ENCODE results near the gene FASN.

FASN gene

DNA sequence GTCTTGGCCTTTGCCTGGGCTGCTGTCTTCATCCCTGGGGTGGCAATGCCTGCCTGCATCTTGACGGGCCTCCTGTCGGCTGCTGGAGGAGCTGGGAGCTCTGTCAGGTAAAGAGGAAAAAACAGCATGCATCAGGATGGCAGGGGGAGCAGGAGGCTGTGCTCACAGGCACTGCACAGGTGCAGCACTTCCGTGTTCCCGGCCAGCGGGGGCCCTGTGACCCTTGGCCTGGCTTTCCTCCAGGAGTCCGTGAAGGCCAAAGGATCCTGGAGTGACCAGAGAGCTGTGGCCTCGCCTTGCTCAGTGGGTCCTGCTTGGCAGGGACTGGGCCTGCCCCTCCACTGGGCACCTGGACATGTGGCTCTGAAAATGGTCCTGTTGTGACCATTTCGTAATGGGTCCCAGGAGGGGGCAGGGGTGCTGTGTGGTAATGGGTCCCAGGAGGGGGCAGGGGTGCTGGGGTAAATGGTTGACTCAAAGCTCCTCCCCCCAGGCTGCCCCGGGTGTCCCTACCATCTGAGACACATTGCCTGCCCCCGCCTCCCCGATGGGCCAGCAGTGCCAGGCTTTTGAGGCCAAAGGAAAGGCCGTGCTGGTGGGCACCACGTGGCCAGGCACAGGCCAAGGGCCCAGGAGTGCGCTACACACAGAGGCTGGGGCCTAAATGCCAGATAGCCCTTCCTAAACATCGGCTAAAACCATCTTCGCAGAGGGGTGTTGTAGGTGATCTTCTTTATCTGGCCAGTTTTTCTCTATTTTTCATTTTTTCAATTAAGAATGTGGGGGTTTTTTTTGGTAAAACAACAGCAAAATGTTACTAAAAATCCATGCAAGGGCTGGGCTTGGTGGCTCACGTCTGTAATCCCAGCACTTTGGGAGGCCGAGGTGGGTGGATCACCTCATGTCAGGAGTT lies 4.0 kb upstream of the FASN start:
- TF ChIP-seq, protein P1, sequence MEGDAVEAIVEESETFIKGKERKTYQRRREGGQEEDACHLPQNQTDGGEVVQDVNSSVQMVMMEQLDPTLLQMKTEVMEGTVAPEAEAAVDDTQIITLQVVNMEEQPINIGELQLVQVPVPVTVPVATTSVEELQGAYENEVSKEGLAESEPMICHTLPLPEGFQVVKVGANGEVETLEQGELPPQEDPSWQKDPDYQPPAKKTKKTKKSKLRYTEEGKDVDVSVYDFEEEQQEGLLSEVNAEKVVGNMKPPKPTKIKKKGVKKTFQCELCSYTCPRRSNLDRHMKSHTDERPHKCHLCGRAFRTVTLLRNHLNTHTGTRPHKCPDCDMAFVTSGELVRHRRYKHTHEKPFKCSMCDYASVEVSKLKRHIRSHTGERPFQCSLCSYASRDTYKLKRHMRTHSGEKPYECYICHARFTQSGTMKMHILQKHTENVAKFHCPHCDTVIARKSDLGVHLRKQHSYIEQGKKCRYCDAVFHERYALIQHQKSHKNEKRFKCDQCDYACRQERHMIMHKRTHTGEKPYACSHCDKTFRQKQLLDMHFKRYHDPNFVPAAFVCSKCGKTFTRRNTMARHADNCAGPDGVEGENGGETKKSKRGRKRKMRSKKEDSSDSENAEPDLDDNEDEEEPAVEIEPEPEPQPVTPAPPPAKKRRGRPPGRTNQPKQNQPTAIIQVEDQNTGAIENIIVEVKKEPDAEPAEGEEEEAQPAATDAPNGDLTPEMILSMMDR (IDR thresholded peaks at IDR 0.05) = no peak

DNA sequence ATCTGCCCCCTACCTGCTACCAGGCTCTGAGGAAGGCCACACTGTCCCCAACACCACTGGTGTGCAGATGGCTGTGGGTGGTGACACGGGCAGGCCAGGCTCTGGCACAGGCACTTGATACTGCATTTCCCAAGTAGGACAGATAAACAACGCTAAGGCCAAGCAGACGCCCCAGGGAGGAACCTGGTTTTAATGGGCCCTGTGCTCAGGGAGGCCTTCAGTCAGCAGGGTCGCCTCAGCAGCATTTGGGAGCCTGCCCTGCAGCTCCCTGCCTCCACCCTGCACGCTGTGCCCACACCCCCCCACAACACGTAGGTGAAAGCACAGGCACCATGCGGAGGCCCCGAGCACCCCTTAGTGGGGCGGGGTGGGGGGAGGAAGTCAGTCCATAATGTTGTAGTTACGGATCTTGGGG lies 3.3 kb upstream of the FASN start:
- TF ChIP-seq, protein P1 (IDR thresholded peaks at IDR 0.05) = no peak

DNA sequence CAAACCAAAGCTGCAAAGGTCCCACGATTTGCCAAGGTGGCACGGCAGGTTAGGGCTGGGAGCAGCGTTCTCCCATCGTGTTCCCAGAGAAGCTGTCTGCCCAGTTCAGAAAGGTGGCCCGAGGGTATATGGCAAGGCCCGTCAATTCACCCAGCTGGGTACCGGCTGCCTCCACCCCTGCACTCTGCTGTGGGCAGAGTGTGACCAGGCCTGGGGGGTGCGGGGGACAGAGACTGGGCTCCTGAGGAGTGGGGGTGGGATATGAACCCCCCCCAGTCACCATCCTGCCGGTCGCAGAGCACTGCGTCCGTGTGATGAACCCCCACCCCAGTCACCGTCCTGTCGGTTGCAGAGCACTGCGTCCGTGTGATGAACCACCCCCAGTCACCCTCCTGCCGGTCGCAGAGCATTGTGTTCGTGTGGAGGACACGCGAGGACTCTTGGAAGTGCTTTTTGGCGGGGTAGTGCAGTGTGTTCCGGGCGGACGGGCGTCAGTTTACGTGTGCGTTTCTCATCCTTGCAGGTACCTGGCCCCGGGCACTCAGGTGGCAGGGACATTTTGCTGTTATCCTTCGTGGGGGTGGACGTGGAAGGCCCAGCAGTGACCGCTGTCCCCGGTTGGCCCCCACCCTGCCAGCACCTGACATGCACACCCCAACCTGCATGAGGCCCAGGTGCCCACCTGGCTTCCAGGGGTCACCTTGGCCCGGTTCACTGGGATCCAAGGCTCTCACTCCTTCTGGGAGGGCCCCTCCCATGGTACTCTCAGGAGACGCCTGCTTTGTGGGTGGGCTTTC lies 2.7 kb upstream of the FASN start:
- TF ChIP-seq, protein P1 (IDR thresholded peaks at IDR 0.05) = no peak

DNA sequence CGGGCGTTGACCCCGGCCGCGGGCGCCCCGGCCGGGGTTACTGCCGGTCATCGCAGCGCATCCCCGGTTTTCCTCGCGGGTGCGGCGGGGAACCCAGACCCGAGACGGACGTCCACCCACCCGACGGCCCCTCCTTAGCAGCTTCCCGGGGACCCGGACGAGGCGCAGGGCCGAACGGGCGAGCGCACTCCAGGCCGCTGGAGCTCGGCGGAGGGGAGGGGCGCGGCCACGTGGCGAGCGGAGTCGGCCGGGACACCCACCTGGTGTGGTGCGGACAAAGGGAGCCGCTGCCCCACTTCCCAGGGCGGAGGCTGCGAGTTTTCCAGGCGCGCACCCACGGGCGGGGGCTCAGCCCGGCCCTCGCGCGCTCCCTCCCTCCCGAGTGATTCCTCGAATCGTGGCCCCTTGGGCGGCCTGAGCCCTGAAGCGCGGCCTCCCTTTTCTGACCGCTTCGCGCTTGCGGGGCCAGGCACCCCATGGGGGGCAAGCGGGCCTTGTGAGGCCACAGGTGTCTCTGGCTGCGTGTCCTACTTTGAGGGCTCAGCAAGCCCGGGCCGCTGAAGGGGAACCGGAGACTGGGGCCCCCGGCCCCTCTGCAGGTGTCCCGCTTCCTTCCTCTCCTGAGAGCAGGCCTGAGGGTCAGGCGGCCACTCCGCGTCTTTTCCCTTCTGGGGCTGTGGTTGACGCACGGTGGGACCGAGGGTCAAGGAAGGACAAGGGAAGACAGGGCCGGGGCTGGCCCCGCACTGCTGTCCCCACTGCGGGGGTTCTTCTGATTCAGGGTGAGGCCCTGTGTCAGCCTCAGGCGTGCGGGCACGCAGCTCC lies 1.1 kb upstream of the FASN start:
- TF ChIP-seq, protein P1 (IDR thresholded peaks at IDR 0.05) = no peak

DNA sequence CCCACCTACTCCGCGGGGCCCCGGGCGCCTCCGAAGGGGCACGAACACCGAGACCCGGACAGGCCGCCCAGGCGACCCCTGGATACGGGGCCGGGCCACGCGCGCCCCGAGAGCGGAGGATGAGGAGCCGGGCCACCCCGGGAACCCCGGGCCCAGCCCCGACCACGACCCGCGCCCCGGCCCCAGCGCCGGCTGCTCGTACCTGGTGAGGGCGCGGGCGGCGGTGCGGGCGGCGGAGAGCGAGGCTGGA lies 192 bp downstream of the FASN start:
- TF ChIP-seq, protein P1 (IDR thresholded peaks at IDR 0.05) = no peak

DNA sequence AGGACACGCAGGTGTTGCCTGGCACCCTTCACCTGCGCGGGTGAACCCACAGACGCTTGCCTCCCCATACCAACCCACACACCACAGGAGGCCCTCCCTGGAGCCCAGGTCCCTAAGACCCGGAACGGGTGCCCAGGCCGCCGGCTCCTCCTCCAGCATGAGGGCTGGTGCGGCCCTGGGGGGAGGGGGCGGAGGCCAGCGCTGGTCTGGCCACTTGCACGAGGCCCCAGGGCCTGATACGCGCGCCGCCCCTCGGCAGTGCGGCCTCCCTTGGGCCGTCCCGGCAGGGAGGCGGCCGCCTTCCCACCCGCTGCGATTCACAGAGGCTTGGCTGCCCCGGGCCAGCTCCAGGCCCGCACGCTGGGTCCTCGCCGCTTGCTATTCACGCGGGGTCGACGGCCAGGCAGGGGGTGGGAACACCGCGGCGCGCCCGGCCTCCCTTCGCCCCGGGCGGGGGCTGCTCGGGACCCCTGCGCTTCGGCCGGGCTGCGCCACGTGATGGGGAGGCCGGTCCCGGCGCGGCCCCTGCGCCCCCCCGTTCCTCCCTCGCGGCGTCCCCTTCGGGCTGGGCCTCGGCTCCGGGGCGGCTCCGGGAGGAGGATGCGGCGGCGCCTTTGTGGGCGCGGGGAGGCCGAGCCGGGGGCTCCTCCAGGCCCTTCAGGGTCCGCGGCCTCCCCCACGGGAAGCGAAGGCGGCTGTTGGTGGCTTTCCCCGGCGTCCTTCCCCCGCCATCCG lies 685 bp downstream of the FASN start:
- TF ChIP-seq, protein P1 (IDR thresholded peaks at IDR 0.05) = no peak

DNA sequence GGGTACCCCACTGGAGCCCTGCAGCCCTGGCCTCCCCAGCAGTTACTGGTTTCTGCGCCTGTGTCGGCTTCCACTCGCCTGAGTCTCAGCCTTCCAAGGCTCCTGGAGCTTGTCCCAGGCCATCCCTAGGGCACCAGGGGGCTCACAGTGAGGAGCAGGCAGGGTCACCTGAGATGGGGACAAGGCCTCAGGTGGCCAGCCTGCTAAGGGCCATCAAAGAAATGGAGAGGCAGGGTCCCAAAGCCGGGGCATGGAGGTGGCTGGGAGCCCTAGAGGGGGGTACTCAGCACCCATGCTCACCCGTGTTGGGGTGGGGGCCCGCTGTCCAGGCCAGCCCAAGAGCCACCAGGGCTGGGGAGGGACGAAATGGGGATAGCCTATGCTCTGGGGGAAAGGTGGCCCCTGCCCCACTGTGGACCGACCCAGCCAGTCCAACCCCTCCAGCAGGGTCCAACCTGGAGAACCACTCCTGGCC lies 1.3 kb downstream of the FASN start:
- TF ChIP-seq, protein P1 (IDR thresholded peaks at IDR 0.05) = no peak
